ENCODE measurements around the gene MACROD2.
"Not testable (repeated sequence)": the region's sequence is repeated elsewhere in the genome, so short reads cannot be mapped to it uniquely, and the experiment has no call there.

The MACROD2 gene

GRCh38 chr20:15076785-15077184, 1081.5 kb downstream of the MACROD2 start:
- no peak for DNase-seq

- no peak for DNase-seq
Measured at GRCh38 chr20:15077733-15078250, 1082.5 kb downstream of the MACROD2 start.

- DNase-seq = no peak
Measured at GRCh38 chr20:15079594-15080340, 1084.5 kb downstream of the MACROD2 start.

GRCh38 chr20:15081261-15081660, 1085.9 kb downstream of the MACROD2 start:
- no peak for DNase-seq

GRCh38 chr20:15091421-15092037, 1096.2 kb downstream of the MACROD2 start:
- no peak for DNase-seq

- no peak for DNase-seq
Measured at GRCh38 chr20:15098351-15098750, 1103.0 kb downstream of the MACROD2 start.

- no peak for DNase-seq
Measured at GRCh38 chr20:15099130-15099529, 1103.8 kb downstream of the MACROD2 start.

- DNase-seq = no peak
Measured at GRCh38 chr20:15100506-15101160, 1105.3 kb downstream of the MACROD2 start.

GRCh38 chr20:15107931-15108330, 1112.6 kb downstream of the MACROD2 start:
- no peak for DNase-seq

- DNase-seq = no peak
Measured at GRCh38 chr20:15109494-15109893, 1114.2 kb downstream of the MACROD2 start.

- no peak for DNase-seq
Measured at GRCh38 chr20:15111654-15112053, 1116.3 kb downstream of the MACROD2 start.

GRCh38 chr20:15113144-15113773, 1117.9 kb downstream of the MACROD2 start:
- DNase-seq = no peak

- no peak for DNase-seq
Measured at GRCh38 chr20:15119852-15120487, 1124.7 kb downstream of the MACROD2 start.

GRCh38 chr20:15122613-15123012, 1127.3 kb downstream of the MACROD2 start:
- DNase-seq = no peak

GRCh38 chr20:15131176-15131575, 1135.9 kb downstream of the MACROD2 start:
- no peak for DNase-seq

GRCh38 chr20:15138548-15139126, 1143.3 kb downstream of the MACROD2 start:
- no peak for DNase-seq

- no peak for DNase-seq
Measured at GRCh38 chr20:15139522-15139921, 1144.2 kb downstream of the MACROD2 start.

- DNase-seq = no peak
Measured at GRCh38 chr20:15140286-15140685, 1145.0 kb downstream of the MACROD2 start.

GRCh38 chr20:15140940-15141339, 1145.6 kb downstream of the MACROD2 start:
- not testable (repeated sequence) for DNase-seq

GRCh38 chr20:15141861-15142260, 1146.5 kb downstream of the MACROD2 start:
- DNase-seq = no peak

- no peak for DNase-seq
Measured at GRCh38 chr20:15143478-15143877, 1148.2 kb downstream of the MACROD2 start.

GRCh38 chr20:15144916-15145315, 1149.6 kb downstream of the MACROD2 start:
- no peak for DNase-seq

Data from SHP77 treated with DMSO at 0.1 percent for 48 hours (cell line).